HG03558 (cell line): ENCODE results near the gene HLA-DQB2.
"Not testable (repeated sequence)": the region's sequence is repeated elsewhere in the genome, so short reads cannot be mapped to it uniquely, and the experiment has no call there.

Experiments used
- ATAC-seq: cut with Tn5 transposase; IDR thresholded peaks from one replicate; pipeline ENCODE4 v1.9.1; 2021; ENCODE audit warnings: moderate number of reproducible peaks; ENCODE audit not compliant: unreplicated experiment; ENCODE audit errors: extremely low read depth

The HLA-DQB2 gene

DNA sequence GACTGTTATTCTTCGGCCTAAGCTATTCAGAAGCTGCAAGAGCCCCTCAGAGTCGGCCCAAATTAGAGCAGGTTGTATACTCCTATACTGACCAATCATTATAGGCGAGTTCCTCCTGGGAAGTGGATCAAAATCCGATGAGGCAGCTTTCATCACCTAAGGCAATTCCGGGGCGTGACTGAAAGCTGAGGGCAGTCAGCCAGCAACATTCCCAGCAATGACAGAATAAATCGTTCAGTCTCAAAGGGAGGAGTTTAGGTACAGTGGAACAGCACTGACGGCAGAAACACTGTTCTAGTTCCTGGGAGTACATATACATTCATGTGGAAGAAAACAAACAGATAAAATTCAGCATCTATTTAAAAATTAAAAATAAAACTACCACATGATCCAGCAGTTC, 10.8 kb downstream of the HLA-DQB2 start:
- no peak for ATAC-seq

- not testable (repeated sequence) for ATAC-seq
Observed at GRCh38 chr6:32745649-32746048, 17.7 kb downstream of the HLA-DQB2 start.

GRCh38 chr6:32744776-32745175, 18.6 kb downstream of the HLA-DQB2 start:
- no peak for ATAC-seq

GRCh38 chr6:32742374-32742773, 21.0 kb downstream of the HLA-DQB2 start:
- no peak for ATAC-seq

DNA sequence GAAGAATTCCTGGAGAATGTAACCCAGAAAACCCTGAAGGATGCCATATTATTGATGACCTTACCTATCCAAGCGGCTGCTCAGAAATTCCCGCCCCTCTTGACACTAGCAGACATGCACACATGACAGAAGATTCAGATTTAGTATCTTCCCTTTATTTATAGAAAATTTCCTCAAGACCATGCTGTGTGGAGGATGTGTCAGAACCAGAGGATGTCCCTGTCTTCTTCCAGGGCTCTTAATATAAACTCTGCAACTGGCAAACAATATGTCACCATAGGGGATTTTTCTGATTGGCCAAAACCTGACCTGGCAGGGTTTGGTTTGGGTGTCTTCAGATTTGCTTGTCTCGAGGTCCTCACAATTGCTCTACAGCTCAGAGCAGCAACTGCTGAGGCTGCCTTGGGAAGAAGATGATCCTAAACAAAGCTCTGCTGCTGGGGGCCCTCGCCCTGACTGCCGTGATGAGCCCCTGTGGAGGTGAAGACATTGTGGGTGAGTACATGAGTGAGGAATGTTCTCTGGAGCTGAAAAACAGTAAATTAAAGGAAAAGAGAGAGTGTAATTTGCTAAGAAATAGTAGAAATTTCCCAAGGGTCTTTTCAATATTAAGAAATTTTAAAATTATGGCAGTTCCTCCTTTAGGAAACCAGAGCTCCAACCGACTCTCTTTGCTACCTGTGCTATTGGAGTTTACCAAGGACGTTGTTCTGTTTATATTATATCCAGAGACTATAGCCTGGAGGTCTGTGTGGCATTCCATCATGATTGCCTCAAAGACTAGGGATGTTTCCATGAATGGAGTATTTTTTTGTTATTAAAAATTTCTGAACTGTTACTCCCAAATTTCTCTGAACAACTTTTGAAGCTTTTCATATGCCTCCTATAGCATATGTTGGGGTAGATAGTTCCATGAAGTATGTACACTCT, 22.0 kb downstream of the HLA-DQB2 start, which contains the start of gene HLA-DQA2:
HLA-DQA2 (plus strand) TSS at position 361 of the 930 bp plus-strand sequence; CDS start at position 414, 53 bp downstream.
- no peak for ATAC-seq

DNA sequence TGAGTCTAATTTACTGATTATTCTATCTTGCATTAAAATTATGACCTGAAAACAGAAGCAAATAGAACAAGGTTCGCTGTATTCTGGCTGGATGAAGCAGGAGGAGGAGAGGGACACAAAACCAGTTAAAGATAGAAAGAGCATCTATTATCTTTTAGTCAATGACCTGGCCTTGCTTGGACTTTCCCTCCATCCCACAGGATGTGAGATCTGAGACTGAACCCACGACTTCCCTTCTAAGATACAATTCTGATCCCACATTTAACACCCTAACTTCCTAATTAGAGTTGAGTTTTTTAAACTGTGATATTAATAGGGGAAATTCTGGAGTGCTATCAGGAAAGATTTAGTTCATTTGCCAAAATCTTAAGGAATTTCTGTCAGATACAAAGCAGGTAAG, 25.2 kb downstream of the HLA-DQB2 start:
- no peak for ATAC-seq

DNA sequence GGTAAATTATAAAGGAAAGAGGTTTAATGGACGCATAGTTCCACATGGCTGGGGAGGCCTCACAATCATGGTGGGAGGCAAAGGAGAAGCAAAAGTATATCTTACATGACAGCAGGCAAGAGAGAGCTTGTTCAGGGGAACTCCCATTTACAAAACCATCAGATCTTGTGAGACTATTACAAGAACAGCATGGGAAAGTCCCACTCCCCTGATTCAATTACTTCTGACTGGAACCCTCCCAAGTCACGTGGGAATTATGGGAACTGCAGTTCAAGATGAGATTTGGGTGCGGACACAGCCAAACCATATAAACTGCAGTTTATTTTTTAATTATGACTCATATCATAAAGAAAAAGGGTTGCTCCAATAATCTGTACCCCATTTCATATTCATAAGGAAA, 44.5 kb downstream of the HLA-DQB2 start:
- no peak for ATAC-seq

- ATAC-seq, result no peak
Observed at GRCh38 chr6:32716396-32716795, 46.9 kb downstream of the HLA-DQB2 start.

- ATAC-seq, result no peak
Observed at GRCh38 chr6:32713241-32713640, 50.1 kb downstream of the HLA-DQB2 start.

DNA sequence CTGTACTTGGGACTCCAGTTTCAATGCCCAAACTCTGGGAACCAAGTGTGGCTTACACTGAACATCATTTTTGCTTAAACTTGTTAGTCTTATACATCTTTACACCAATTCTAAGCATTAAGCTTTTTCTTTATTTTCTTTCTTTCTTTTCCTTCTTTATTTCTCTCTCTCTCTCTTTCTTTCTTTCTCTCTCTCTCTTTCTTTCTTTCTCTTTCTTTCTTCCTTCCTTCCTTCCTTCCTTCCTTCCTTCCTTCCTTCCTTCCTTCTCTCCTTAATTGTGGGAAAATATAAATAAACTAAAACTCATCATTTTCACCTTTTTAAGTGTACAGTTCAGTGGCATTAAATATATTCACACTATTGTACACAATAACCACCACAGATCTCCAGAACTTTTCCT, 53.7 kb downstream of the HLA-DQB2 start:
- ATAC-seq, result no peak
